Endodermal cell (in vitro differentiated cells): ENCODE results near the gene MEF2A. TPM values are rescaled to one million over a fixed set of nuclear protein-coding genes. Genes with fewer than 3 reads are reported as not detected.

Experiments used
- DNase-seq: peaks from one replicate; pipeline ENCODE4 v3.0.0-alpha.2; 2017
- H3K27ac ChIP-seq: 2 replicates; pipeline ENCODE4 v1.5.1; 2013; ENCODE audit warnings: mild to moderate bottlenecking, low read depth, low read length, moderate library complexity
- H3K27me3 ChIP-seq: 2 replicates; pipeline ENCODE4 v1.6.1; 2013; ENCODE audit warnings: mild to moderate bottlenecking, low read length, moderate library complexity; ENCODE audit not compliant: insufficient read depth, control insufficient read depth, poor library complexity, severe bottlenecking
- H3K36me3 ChIP-seq: 2 replicates; pipeline ENCODE4 v1.7.0; 2013; ENCODE audit warnings: mild to moderate bottlenecking, low read length, moderate library complexity; ENCODE audit not compliant: control insufficient read depth, insufficient read depth
- H3K4me1 ChIP-seq: one replicate; pipeline ENCODE4 v1.7.0; 2013; ENCODE audit warnings: low read length; ENCODE audit not compliant: control insufficient read depth, insufficient read depth
- H3K4me3 ChIP-seq: 2 replicates; pipeline ENCODE4 v1.5.1; 2013; ENCODE audit warnings: mild to moderate bottlenecking, low read length, moderate library complexity
- H3K9ac ChIP-seq: 2 replicates; pipeline ENCODE4 v1.6.1; 2013; ENCODE audit warnings: mild to moderate bottlenecking, low read length, moderate library complexity; ENCODE audit not compliant: poor library complexity, severe bottlenecking; ENCODE audit errors: extremely low read depth
- H3K9me3 ChIP-seq: 2 replicates; pipeline ENCODE4 v1.6.1; 2013; ENCODE audit warnings: mild to moderate bottlenecking, low read length, moderate library complexity; ENCODE audit not compliant: control insufficient read depth
- H3K27ac Mint-ChIP-seq: 2 replicates; pipeline ENCODE4 v1.8.0; 2020; ENCODE audit warnings: mixed read lengths
- H3K27me3 Mint-ChIP-seq: 2 replicates; pipeline ENCODE4 v1.8.0; 2021; ENCODE audit warnings: mild to moderate bottlenecking, mixed read lengths; ENCODE audit not compliant: insufficient read depth
- H3K36me3 Mint-ChIP-seq: 2 replicates; pipeline ENCODE4 v1.8.0; 2020; ENCODE audit warnings: low read depth, mixed read lengths
- H3K4me1 Mint-ChIP-seq: 2 replicates; pipeline ENCODE4 v1.8.0; 2020; ENCODE audit warnings: mixed read lengths
- H3K4me3 Mint-ChIP-seq: 2 replicates; pipeline ENCODE4 v1.8.0; 2020; ENCODE audit warnings: mild to moderate bottlenecking, moderate library complexity, mixed read lengths
- H3K9me3 Mint-ChIP-seq: 2 replicates; pipeline ENCODE4 v1.8.0; 2020; ENCODE audit warnings: mild to moderate bottlenecking, mixed read lengths
- WGBS, 2 experiments: methylation state at CpG; one replicate each; pipeline versions ENCODE4 v1.1.5 to v1.1.7; 2013; ENCODE audit warnings: missing lambda C conversion rate in 2 of 2, mixed read lengths in 1 of 2; ENCODE audit not compliant: insufficient coverage in 1 of 2, insufficient read length in 1 of 2; 5-methylcytosine and 5-hydroxymethylcytosine counted together
- total RNA-seq, 2 donors: library from RNA; stranded (reverse); fragmentation: NEBNext Ultra II Directional in 1 of 2; extraction: Animal tissue kit (Norgen Biotek cat#: 25700) in 1 of 2; gene quantifications; 2 replicates in 1 of 2; 3 replicates in 1 of 2; pipeline ENCODE4 v1.2.1, GENCODE V29; 2021
- TF ChIP-seq, protein P1 (sequence below): fragments of 200-600 bp; sonication (generic); conservative IDR thresholded peaks from 2 replicates; pipeline ENCODE4 v1.5.0; 2021; ENCODE audit warnings: antibody characterized with exemption, mild to moderate bottlenecking

MEF2A gene
- total RNA-seq, 2 donors from 2014 or later = 23.5 to 28.6 TPM

DNA sequence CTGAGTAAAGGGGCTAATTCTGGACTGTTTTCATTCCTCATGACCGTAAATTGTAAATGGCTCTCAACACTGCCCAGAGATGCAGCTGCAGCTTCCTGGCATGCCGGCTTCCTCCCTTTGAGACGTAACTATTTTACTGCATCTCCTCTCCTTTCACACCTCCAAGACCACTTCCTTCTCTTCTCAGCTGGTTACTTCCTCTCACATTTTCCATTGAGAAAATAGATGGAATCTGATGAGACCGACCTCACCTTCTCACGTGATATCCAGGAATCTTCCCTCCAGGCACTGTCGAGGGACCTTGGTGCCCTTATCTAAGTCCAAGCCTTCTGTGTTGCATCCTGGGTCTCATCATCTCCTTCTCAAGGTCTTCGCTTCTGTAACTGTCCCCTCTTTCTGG, 154.7 kb downstream of the MEF2A start:
- H3K4me3 Mint-ChIP-seq = no peak overlapping the region
- H3K4me1 Mint-ChIP-seq = peaks cover 6% of the 10 kb centered on the region
- peaks cover 8% of the 10 kb centered on the region for H3K9me3 Mint-ChIP-seq
- Histone ChIP-seq H3K4me1 (no peaks in the 10 kb centered on the region), H3K27ac (no peak overlapping the region), H3K4me3 (no peak overlapping the region), H3K27me3 (no peaks in the 10 kb centered on the region), H3K9me3 (peaks cover 9% of the 10 kb centered on the region), H3K36me3 (peaks cover 5% of the 10 kb centered on the region), H3K9ac (no peak overlapping the region)
- H3K36me3 Mint-ChIP-seq = peaks cover 22% of the 10 kb centered on the region
- no peak overlapping the region for H3K27ac Mint-ChIP-seq
- TF ChIP-seq, protein P1, sequence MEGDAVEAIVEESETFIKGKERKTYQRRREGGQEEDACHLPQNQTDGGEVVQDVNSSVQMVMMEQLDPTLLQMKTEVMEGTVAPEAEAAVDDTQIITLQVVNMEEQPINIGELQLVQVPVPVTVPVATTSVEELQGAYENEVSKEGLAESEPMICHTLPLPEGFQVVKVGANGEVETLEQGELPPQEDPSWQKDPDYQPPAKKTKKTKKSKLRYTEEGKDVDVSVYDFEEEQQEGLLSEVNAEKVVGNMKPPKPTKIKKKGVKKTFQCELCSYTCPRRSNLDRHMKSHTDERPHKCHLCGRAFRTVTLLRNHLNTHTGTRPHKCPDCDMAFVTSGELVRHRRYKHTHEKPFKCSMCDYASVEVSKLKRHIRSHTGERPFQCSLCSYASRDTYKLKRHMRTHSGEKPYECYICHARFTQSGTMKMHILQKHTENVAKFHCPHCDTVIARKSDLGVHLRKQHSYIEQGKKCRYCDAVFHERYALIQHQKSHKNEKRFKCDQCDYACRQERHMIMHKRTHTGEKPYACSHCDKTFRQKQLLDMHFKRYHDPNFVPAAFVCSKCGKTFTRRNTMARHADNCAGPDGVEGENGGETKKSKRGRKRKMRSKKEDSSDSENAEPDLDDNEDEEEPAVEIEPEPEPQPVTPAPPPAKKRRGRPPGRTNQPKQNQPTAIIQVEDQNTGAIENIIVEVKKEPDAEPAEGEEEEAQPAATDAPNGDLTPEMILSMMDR = no peak
- no peaks in the 10 kb centered on the region for H3K27me3 Mint-ChIP-seq
- 89 to 93% methylated on average over 7 of the region's 7 CpGs for WGBS, 2 experiments
- no peak for DNase-seq

DNA sequence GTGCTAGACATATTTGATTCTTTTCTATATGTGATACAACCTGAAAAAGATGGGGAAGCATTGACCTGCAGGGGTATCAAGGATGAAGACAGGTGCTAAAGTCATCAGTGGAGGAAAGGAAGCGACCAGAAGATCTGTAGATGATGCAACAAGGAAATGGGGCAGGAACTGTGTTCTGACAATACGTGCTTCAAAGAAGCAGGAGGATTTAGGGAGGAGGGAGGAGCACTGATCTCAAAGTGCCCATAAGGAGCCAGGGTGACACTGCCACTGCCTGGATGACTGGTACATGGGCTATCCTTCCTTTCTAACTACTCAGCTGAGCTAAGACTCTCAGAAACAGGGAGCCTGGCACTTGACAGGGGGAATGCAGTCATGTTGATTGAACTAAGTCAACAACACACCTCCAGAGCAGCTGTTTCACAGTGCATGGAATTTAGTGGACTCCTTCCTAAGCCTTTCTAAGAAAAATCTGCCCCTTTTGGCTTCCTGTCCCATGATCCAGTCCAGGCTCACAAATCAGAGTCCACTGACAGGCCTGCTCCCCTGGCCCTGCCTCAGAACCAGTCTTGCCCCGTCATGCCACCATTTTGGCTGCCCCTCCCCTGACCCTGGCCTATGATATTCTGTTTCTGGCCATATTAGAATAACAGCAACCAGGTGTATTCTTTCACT, 155.5 kb downstream of the MEF2A start:
- Histone ChIP-seq H3K4me1 (no peaks in the 10 kb centered on the region), H3K27ac (no peak overlapping the region), H3K27me3 (no peaks in the 10 kb centered on the region), H3K9me3 (peaks cover 12% of the 10 kb centered on the region), H3K9ac (no peak overlapping the region), H3K4me3 (no peak overlapping the region), H3K36me3 (no peaks in the 10 kb centered on the region)
- Mint-ChIP-seq H3K4me1 (peaks cover 6% of the 10 kb centered on the region), H3K27ac (no peak overlapping the region), H3K4me3 (no peak overlapping the region), H3K36me3 (peaks cover 23% of the 10 kb centered on the region), H3K9me3 (peaks cover 15% of the 10 kb centered on the region), H3K27me3 (no peaks in the 10 kb centered on the region)
- 96 to 100% methylated on average over 3 of the region's 3 CpGs for WGBS, 2 experiments
- DNase-seq = no peak
- TF ChIP-seq, protein P1 = no peak

DNA sequence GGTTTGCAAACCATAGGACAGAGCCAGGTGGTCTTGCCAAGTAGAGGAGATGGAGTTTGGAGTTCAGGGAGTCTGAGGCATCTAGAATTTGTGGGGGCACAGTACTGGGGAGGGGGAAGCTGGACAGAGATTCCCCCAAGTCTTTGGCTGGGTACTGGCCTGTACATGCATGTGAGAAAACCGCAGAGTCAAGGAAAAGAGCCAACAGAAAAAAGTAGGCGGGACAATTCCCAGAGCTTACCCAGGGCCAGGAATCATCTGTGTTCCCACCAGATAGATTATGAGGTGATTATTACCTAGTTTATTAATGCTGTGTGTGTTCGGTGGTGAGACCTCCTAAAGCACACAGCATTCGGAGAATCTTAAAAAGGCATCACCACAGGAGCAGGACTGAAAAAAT, 156.1 kb downstream of the MEF2A start:
- Histone ChIP-seq H3K27ac (no peak overlapping the region), H3K36me3 (no peaks in the 10 kb centered on the region), H3K27me3 (no peaks in the 10 kb centered on the region), H3K9ac (no peak overlapping the region), H3K4me3 (no peak overlapping the region), H3K4me1 (no peaks in the 10 kb centered on the region), H3K9me3 (peaks cover 12% of the 10 kb centered on the region)
- no peaks in the 10 kb centered on the region for H3K27me3 Mint-ChIP-seq
- no peak overlapping the region for H3K27ac Mint-ChIP-seq
- WGBS, 2 experiments = 97% methylated on average over 4 of the region's 4 CpGs
- DNase-seq = no peak
- peaks cover 6% of the 10 kb centered on the region for H3K4me1 Mint-ChIP-seq
- H3K4me3 Mint-ChIP-seq = no peak overlapping the region
- TF ChIP-seq, protein P1 = no peak
- H3K36me3 Mint-ChIP-seq = peaks cover 27% of the 10 kb centered on the region
- peaks cover 17% of the 10 kb centered on the region for H3K9me3 Mint-ChIP-seq
